GM12878 (cell line): ENCODE data around the gene GLT6D1. TPM values are rescaled to one million over a fixed set of nuclear protein-coding genes. Genes with fewer than 3 reads are reported as not detected.

Experiments
- ATAC-seq: fragments of 200-7000 bp; cut with Tn5 transposase; 3 replicates; pipeline ENCODE4 v1.9.1; 2020; ENCODE audit warnings: mild to moderate bottlenecking, moderate library complexity
- BruUV-seq: library from RNA; stranded (reverse); fragments of 400-500 nt; replicated peaks from 2 replicates; lab custom pipeline; 2021; lab: Mats Ljungman, UMichigan
- CTCF ChIA-PET: fragments of 300-600 bp; sonication (Branson Sonifier 250); formaldehyde crosslinking; extraction: SDS; loops from one replicate; lab custom pipeline; 2021; ENCODE audit warnings: inconsistent platforms; lab: Yijun Ruan, JAX
- POLR2A ChIA-PET: fragments of 350-600 bp; formaldehyde crosslinking; extraction: SDS; loops from one replicate; lab custom pipeline; 2021; ENCODE audit warnings: inconsistent platforms; lab: Charles Lee
- RAD21 ChIA-PET: fragments of 300-600 bp; sonication (Branson Sonifier 250); formaldehyde crosslinking; loops from one replicate; lab custom pipeline; 2023; ENCODE audit warnings: antibody characterized with exemption; ENCODE audit not compliant: unreplicated experiment; lab: Charles Lee
- SMC1A ChIA-PET: fragments of 300-600 bp; sonication (Branson Sonifier 250); formaldehyde crosslinking; loops from one replicate; lab custom pipeline; 2023; ENCODE audit not compliant: unreplicated experiment, uncharacterized antibody; lab: Charles Lee
- DNase-seq: peaks from one replicate; pipeline ENCODE4 v3.0.0-alpha.2; 2011; ENCODE audit warnings: low read depth, low spot score
- FAIRE-seq: peaks from 3 replicates; lab custom pipeline; 2011; peaks lifted over from hg19 to GRCh38; lab: Jason Lieb, UNC
- H2AFZ ChIP-seq: 2 replicates; pipeline ENCODE4 v1.6.0; 2011; ENCODE audit warnings: low read depth, low read length, control low read depth; ENCODE audit not compliant: control insufficient read depth
- H3K27ac ChIP-seq: 2 replicates; pipeline ENCODE4 v1.5.1; 2011; ENCODE audit warnings: control low read depth; ENCODE audit not compliant: control insufficient read depth, insufficient read depth
- H3K27me3 ChIP-seq, 2 experiments: replicated peaks in 1 of 2; 2 replicates each; pipeline versions ENCODE4 v1.6.0 to v1.6.1; 2011; ENCODE audit warnings: low read length in 1 of 2; ENCODE audit not compliant: control insufficient read depth in 2 of 2, insufficient read depth in 2 of 2
- H3K36me3 ChIP-seq, 2 experiments: 2 replicates each; pipeline ENCODE4 v1.5.1; 2011; ENCODE audit warnings: low read length in 1 of 2; ENCODE audit not compliant: control insufficient read depth in 2 of 2, insufficient read depth in 2 of 2
- H3K4me1 ChIP-seq: 2 replicates; pipeline ENCODE4 v1.6.1; 2011; ENCODE audit warnings: mild to moderate bottlenecking, low read length, moderate library complexity, mixed read lengths; ENCODE audit not compliant: control insufficient read depth, insufficient read depth
- H3K4me2 ChIP-seq: 2 replicates; pipeline ENCODE4 v1.6.0; 2011; ENCODE audit warnings: control low read depth; ENCODE audit not compliant: control insufficient read depth, insufficient read depth
- H3K4me3 ChIP-seq: fragments of 200-600 bp; sonication (generic); 2 replicates; pipeline ENCODE4 v1.5.1; 2016
- H3K79me2 ChIP-seq: 2 replicates; pipeline ENCODE4 v1.6.0; 2011; ENCODE audit warnings: low read length; ENCODE audit not compliant: control insufficient read depth, insufficient read depth
- H3K9ac ChIP-seq: 2 replicates; pipeline ENCODE4 v1.8.0; 2011; ENCODE audit warnings: low read length, control low read depth, mixed read lengths; ENCODE audit not compliant: control insufficient read depth, insufficient read depth
- H3K9me3 ChIP-seq: replicated peaks from 3 replicates; pipeline ENCODE4 v1.5.1; 2011; ENCODE audit warnings: mild to moderate bottlenecking, low read length; ENCODE audit not compliant: control insufficient read depth, insufficient read depth
- H4K20me1 ChIP-seq: 2 replicates; pipeline ENCODE4 v1.6.0; 2011; ENCODE audit not compliant: control insufficient read depth, insufficient read depth
- BMI1 ChIP-seq: fragments of 450-650 bp; IDR thresholded peaks from 2 replicates; pipeline ENCODE4 v1.6.1; 2016; ENCODE audit warnings: mild to moderate bottlenecking, moderate library complexity, borderline replicate concordance
- CHD2 ChIP-seq: IDR thresholded peaks from 2 replicates; pipeline ENCODE4 v1.6.1; 2011; ENCODE audit warnings: low read depth, low read length, improper control_type of control experiment, borderline replicate concordance
- ETV6 ChIP-seq, 2 experiments: fragments of 450-650 bp in 1 of 2; IDR thresholded peaks in 1 of 2; conservative IDR thresholded peaks in 1 of 2; 2 replicates each; pipeline ENCODE4 v1.6.1; 2014; ENCODE audit warnings: antibody characterized with exemption in 1 of 2, borderline replicate concordance in 1 of 2, low read depth in 1 of 2, mild to moderate bottlenecking in 1 of 2, moderate library complexity in 1 of 2
- HCFC1 ChIP-seq: fragments of 150-350 bp; IDR thresholded peaks from 2 replicates; pipeline ENCODE4 v1.6.1; 2014; ENCODE audit warnings: low read length
- IKZF1 ChIP-seq: fragments of 450-650 bp; conservative IDR thresholded peaks from 2 replicates; pipeline ENCODE4 v1.6.1; 2017; ENCODE audit warnings: antibody characterized with exemption, mild to moderate bottlenecking
- MXI1 ChIP-seq: fragments of 150-350 bp; IDR thresholded peaks from 2 replicates; pipeline ENCODE4 v1.6.1; 2011; ENCODE audit warnings: low read depth, mild to moderate bottlenecking, inconsistent platforms, low read length, improper control_type of control experiment
- NFIC ChIP-seq: IDR thresholded peaks from 2 replicates; pipeline ENCODE4 v1.6.1; 2012; ENCODE audit warnings: low read depth, mild to moderate bottlenecking, inconsistent platforms, low read length, moderate library complexity
- SMAD5 ChIP-seq: IDR thresholded peaks from 2 replicates; pipeline ENCODE4 v1.6.1; 2016; ENCODE audit warnings: antibody characterized with exemption, low read depth
- TCF7 ChIP-seq: IDR thresholded peaks from 2 replicates; pipeline ENCODE4 v1.6.1; 2014; ENCODE audit warnings: antibody characterized with exemption, borderline replicate concordance
- YY1 ChIP-seq: IDR thresholded peaks from 2 replicates; pipeline ENCODE4 v1.6.1; 2011; ENCODE audit warnings: low read depth, mild to moderate bottlenecking, low read length
- WGBS: methylation state at CpG from one replicate; pipeline ENCODE4 v1.1.6; 2016; ENCODE audit warnings: low lambda C conversion rate; ENCODE audit not compliant: insufficient replicate concordance, insufficient coverage; ENCODE audit errors: missing lambda C conversion rate; 5-methylcytosine and 5-hydroxymethylcytosine counted together
- in situ Hi-C: fragments of 300-500 bp; cut with MboI; formaldehyde crosslinking; loops from 9 replicates; pipeline ENCODE4 v1.14.3; 2018; ENCODE audit warnings: mixed read lengths
- intact Hi-C: fragments of 100-400 bp; cut with micrococcal nuclease; formaldehyde crosslinking; loops from one replicate; pipeline ENCODE4 v1.14.2; 2022; ENCODE audit not compliant: unreplicated experiment
- polyA plus RNA-seq, 11 experiments: library from polyadenylated mRNA; depleted of rRNA in 4 of 11; unstranded in 6 of 11; stranded (reverse) in 5 of 11; fragments of >200 nt; fragmentation: Nextera tagmentation in 4 of 11; fragmentation: Illumina TruSeq in 1 of 11; extraction: Ambion mirVana in 4 of 11; extraction: Trizol in 1 of 11; gene quantifications; 1 replicate in 1 of 11; 2 replicates in 10 of 11; pipeline versions ENCODE4 v1.2.1 to v1.2.3, GENCODE V29; 2011 to 2016; ENCODE audit warnings: inconsistent platforms in 2 of 11, missing spikeins in 2 of 11, low read depth in 1 of 11
- total RNA-seq, 4 experiments: library from RNA; depleted of rRNA in 3 of 4; stranded (reverse); fragments of >200 nt in 3 of 4; fragmentation: Illumina TruSeq in 1 of 4; extraction: Trizol in 1 of 4; gene quantifications; 2 replicates each; pipeline versions ENCODE4 v1.2.1 to v1.2.3, GENCODE V29; 2013 to 2021
- TF ChIP-seq, protein P1 (sequence below): IDR thresholded peaks from 2 replicates; pipeline ENCODE4 v1.6.1; 2012; ENCODE audit warnings: low read length, inconsistent platforms
- TF ChIP-seq, protein P2 (sequence below): IDR thresholded peaks from 2 replicates; pipeline ENCODE4 v1.6.1; 2011; ENCODE audit warnings: low read depth, low read length, improper control_type of control experiment, borderline replicate concordance
- TF ChIP-seq, protein P3 (sequence below): fragments of 450-650 bp; IDR thresholded peaks from 2 replicates; pipeline ENCODE4 v1.6.1; 2017; ENCODE audit warnings: borderline replicate concordance
- TF ChIP-seq, protein P4 (sequence below): fragments of 450-650 bp; conservative IDR thresholded peaks from 2 replicates; pipeline ENCODE4 v1.6.1; 2017; ENCODE audit warnings: mild to moderate bottlenecking, moderate library complexity
- TF ChIP-seq, protein P5 (sequence below): fragments of 450-650 bp; IDR thresholded peaks from 2 replicates; pipeline ENCODE4 v1.6.1; 2018; ENCODE audit warnings: mild to moderate bottlenecking, low read depth, moderate library complexity; ENCODE audit not compliant: partially characterized antibody

Gene GLT6D1
- total and polyA plus RNA-seq, 10 of the 15 experiments (the other 5 are each of a cell fraction or from before 2014, with no cell fraction given): not detected

DNA sequence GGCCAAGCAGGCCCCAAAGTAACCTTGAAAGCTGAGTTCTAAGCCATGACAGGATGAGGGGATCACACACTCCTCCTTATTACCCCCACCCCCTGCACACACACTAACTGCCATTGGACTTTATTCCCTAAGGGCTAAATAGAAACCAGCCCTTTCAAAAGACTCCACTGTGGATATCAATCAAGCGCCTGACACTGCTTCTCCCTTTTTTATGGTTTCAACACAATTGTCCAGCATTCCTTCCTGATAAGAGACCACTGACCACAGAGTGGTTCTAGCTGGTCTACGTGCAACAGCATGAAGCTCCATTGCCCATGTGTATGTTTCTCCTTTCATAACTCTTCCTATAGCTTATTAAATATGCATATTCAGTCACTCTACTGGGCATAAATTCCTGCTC, 43.1 kb downstream of the GLT6D1 start:
- WGBS: 7% methylated on average over 2 of the region's 2 CpGs
- no TSS peak for BruUV-seq
- TF ChIP-seq IKZF1: no peak
- TF ChIP-seq ETV6 (conservative IDR thresholded peaks at IDR 0.05 in 1 of 2, IDR thresholded peaks at IDR 0.05 in 1 of 2; ENCODE audit: borderline replicate concordance in 1 of 2, low read depth in 1 of 2): no peak
- TF ChIP-seq, protein P1, sequence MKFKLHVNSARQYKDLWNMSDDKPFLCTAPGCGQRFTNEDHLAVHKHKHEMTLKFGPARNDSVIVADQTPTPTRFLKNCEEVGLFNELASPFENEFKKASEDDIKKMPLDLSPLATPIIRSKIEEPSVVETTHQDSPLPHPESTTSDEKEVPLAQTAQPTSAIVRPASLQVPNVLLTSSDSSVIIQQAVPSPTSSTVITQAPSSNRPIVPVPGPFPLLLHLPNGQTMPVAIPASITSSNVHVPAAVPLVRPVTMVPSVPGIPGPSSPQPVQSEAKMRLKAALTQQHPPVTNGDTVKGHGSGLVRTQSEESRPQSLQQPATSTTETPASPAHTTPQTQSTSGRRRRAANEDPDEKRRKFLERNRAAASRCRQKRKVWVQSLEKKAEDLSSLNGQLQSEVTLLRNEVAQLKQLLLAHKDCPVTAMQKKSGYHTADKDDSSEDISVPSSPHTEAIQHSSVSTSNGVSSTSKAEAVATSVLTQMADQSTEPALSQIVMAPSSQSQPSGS: no peak
- TF ChIP-seq YY1: no peak
- TF ChIP-seq SMAD5: no peak
- no peak for TF ChIP-seq BMI1
- no peak for TF ChIP-seq HCFC1
- TF ChIP-seq, protein P2, sequence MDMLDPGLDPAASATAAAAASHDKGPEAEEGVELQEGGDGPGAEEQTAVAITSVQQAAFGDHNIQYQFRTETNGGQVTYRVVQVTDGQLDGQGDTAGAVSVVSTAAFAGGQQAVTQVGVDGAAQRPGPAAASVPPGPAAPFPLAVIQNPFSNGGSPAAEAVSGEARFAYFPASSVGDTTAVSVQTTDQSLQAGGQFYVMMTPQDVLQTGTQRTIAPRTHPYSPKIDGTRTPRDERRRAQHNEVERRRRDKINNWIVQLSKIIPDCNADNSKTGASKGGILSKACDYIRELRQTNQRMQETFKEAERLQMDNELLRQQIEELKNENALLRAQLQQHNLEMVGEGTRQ: no peak
- no peak for TF ChIP-seq CHD2
- no peak for TF ChIP-seq NFIC
- TF ChIP-seq, protein P3, sequence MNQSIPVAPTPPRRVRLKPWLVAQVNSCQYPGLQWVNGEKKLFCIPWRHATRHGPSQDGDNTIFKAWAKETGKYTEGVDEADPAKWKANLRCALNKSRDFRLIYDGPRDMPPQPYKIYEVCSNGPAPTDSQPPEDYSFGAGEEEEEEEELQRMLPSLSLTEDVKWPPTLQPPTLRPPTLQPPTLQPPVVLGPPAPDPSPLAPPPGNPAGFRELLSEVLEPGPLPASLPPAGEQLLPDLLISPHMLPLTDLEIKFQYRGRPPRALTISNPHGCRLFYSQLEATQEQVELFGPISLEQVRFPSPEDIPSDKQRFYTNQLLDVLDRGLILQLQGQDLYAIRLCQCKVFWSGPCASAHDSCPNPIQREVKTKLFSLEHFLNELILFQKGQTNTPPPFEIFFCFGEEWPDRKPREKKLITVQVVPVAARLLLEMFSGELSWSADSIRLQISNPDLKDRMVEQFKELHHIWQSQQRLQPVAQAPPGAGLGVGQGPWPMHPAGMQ: no peak
- TF ChIP-seq, protein P4, sequence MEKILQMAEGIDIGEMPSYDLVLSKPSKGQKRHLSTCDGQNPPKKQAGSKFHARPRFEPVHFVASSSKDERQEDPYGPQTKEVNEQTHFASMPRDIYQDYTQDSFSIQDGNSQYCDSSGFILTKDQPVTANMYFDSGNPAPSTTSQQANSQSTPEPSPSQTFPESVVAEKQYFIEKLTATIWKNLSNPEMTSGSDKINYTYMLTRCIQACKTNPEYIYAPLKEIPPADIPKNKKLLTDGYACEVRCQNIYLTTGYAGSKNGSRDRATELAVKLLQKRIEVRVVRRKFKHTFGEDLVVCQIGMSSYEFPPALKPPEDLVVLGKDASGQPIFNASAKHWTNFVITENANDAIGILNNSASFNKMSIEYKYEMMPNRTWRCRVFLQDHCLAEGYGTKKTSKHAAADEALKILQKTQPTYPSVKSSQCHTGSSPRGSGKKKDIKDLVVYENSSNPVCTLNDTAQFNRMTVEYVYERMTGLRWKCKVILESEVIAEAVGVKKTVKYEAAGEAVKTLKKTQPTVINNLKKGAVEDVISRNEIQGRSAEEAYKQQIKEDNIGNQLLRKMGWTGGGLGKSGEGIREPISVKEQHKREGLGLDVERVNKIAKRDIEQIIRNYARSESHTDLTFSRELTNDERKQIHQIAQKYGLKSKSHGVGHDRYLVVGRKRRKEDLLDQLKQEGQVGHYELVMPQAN: no peak
- TF ChIP-seq, protein P5, sequence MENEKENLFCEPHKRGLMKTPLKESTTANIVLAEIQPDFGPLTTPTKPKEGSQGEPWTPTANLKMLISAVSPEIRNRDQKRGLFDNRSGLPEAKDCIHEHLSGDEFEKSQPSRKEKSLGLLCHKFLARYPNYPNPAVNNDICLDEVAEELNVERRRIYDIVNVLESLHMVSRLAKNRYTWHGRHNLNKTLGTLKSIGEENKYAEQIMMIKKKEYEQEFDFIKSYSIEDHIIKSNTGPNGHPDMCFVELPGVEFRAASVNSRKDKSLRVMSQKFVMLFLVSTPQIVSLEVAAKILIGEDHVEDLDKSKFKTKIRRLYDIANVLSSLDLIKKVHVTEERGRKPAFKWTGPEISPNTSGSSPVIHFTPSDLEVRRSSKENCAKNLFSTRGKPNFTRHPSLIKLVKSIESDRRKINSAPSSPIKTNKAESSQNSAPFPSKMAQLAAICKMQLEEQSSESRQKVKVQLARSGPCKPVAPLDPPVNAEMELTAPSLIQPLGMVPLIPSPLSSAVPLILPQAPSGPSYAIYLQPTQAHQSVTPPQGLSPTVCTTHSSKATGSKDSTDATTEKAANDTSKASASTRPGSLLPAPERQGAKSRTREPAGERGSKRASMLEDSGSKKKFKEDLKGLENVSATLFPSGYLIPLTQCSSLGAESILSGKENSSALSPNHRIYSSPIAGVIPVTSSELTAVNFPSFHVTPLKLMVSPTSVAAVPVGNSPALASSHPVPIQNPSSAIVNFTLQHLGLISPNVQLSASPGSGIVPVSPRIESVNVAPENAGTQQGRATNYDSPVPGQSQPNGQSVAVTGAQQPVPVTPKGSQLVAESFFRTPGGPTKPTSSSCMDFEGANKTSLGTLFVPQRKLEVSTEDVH: no peak
- TF ChIP-seq MXI1: no peak
- no peak for TF ChIP-seq TCF7

More for the DNA sequence above, 43.1 kb downstream of the GLT6D1 start:
- no peak for ATAC-seq
- ChIA-PET RAD21 (no interaction called here), POLR2A (no interaction called here), CTCF (interaction anchor here (0.6 kb wide), 1 partner anchor 32 kb away, joined by 3 read pairs; no protein-coding TSS in a partner anchor), SMC1A (no interaction called here)
- in situ Hi-C loops (no loop called here), intact Hi-C loops (no loop called here)
- no peak for FAIRE-seq
- Histone ChIP-seq H3K4me2 (no peak overlapping the region), H3K27ac (no peak overlapping the region), H4K20me1 (no peaks in the 10 kb centered on the region), H3K9ac (no peak overlapping the region), H3K79me2 (no peaks in the 10 kb centered on the region), H3K27me3 (no peaks in the 10 kb centered on the region), H3K9me3 (no peaks in the 10 kb centered on the region), H3K36me3 (no peaks in the 10 kb centered on the region), H3K4me1 (no peaks in the 10 kb centered on the region), H2AFZ (no peak overlapping the region), H3K4me3 (no peak overlapping the region)
- no peak for DNase-seq
